ENCODE data around the gene FAM222A. TPM values are rescaled to one million over a fixed set of nuclear protein-coding genes. Genes with fewer than 3 reads are reported as not detected.

The FAM222A gene
- total RNA-seq, 1 donor from 2014 or later, result 0.20 TPM

Other genes with a start within 250 kb of the FAM222A start
- 65.7 and 73.0 TPM in 2 replicates for gene KCTD10, start 236.5 kb upstream of the FAM222A start, total RNA-seq
- 20.5 and 28.0 TPM in 2 replicates for gene UBE3B, start 236.2 kb upstream of the FAM222A start, total RNA-seq
- gene MMAB, start 140.3 kb upstream of the FAM222A start, total RNA-seq, result 10.5 and 22.0 TPM in 2 replicates
- 6.7 and 9.6 TPM in 2 replicates for gene MVK, start 140.0 kb upstream of the FAM222A start, total RNA-seq
- gene TRPV4, start 119.6 kb downstream of the FAM222A start, total RNA-seq, result 1.3 and 1.8 TPM in 2 replicates
- 41.8 and 44.6 TPM in 2 replicates for gene GLTP, start 166.7 kb downstream of the FAM222A start, total RNA-seq
- gene TCHP, start 186.4 kb downstream of the FAM222A start, total RNA-seq, result 4.6 and 5.8 TPM in 2 replicates